ENCODE results near the gene FNDC3B. TPM values are rescaled to one million over a fixed set of nuclear protein-coding genes. Genes with fewer than 3 reads are reported as not detected.

The FNDC3B gene
- total and polyA plus RNA-seq, 2 of the 8 experiments (the other 6 are each of a cell fraction or from before 2014, with no cell fraction given) = 14.1 to 44.4 TPM

DNA sequence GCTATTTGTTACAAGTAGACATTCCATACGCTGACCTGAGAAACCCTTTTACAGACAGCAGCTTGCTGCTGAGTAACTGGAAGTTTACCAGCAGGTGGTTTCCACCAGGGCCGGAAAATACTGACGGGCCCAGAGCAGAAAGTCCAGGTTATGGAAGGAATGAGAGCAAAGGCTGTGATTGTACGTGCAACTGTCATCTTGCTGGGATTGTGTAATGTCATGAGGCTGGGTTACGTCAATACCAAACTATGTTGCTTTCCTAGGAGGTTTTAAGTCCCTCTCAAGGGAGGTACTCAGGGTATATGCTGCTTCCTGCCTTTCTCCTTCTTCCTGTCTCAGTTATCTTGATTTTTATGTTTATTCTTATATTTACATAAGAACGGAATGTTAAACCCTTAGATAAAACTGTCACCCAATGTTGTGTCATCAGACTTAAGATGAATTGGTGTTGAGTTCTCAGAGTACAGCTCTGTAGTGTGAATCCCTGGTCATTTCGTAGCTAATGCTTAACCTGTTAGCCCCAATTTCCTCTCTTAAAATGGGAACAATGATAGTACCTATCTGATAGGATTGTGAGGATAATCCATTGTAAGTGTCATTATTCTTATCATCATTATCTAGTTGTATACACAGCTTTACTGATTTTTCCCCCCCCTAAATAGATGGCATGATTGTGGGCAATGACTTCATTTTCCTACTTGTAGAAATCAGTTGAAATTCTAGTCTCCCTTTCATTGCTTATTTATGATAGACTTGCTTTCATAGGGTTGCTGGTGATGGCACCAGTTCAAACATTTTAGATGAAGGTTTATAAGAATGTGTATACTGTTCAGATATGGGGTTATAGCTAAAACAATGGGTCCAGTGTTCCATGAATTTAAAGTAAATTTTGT is 101.4 kb downstream of the FNDC3B start:
- no peak overlapping the region for H3K4me3 ChIP-seq (ENCODE audit: extremely low read depth in 1 of 4, insufficient read depth in 2 of 4, low read depth in 3 of 4, low read length in 4 of 4)
- peaks cover 5 to 40% (median 31%) of the 10 kb centered on the region in 4 experiments for H3K4me1 ChIP-seq (replicated peaks in 1 of 4; ENCODE audit: control insufficient read depth in 3 of 4, insufficient read depth in 4 of 4, low read length in 3 of 4)
- no peaks in the 10 kb centered on the region for H3K36me3 ChIP-seq (ENCODE audit: control insufficient read depth in 2 of 4, insufficient read depth in 4 of 4, low read length in 3 of 4)
- H3K9ac ChIP-seq (replicated peaks in 1 of 4; ENCODE audit: extremely low read depth in 1 of 4, low read depth in 3 of 4, low read length in 3 of 4) = no peak overlapping the region
- H4K91ac ChIP-seq (replicated peaks; ENCODE audit: insufficient read length, low read length) = no peak overlapping the region
- DNase-seq (ENCODE audit: low read depth in 1 of 2, low spot score in 2 of 2) (no peak), FAIRE-seq (no peak)
- no peak for TF ChIP-seq BCL11A (IDR thresholded peaks at IDR 0.05; ENCODE audit: low read depth in 2 of 2, low read length in 2 of 2)
- no peak for TF ChIP-seq JUN (IDR thresholded peaks at IDR 0.05; ENCODE audit: low read depth, low read length)
- no peak for TF ChIP-seq YY1 (IDR thresholded peaks at IDR 0.05; ENCODE audit: low read depth, low read length)
- TF ChIP-seq TEAD4 (IDR thresholded peaks at IDR 0.05; ENCODE audit: low read depth, low read length) = no peak
- TF ChIP-seq NRF1 (IDR thresholded peaks at IDR 0.05; ENCODE audit: low read depth, low read length) = no peak
- TF ChIP-seq GTF2F1 (IDR thresholded peaks at IDR 0.05; ENCODE audit: borderline replicate concordance, low read depth, low read length) = no peak
- TF ChIP-seq, protein P1, sequence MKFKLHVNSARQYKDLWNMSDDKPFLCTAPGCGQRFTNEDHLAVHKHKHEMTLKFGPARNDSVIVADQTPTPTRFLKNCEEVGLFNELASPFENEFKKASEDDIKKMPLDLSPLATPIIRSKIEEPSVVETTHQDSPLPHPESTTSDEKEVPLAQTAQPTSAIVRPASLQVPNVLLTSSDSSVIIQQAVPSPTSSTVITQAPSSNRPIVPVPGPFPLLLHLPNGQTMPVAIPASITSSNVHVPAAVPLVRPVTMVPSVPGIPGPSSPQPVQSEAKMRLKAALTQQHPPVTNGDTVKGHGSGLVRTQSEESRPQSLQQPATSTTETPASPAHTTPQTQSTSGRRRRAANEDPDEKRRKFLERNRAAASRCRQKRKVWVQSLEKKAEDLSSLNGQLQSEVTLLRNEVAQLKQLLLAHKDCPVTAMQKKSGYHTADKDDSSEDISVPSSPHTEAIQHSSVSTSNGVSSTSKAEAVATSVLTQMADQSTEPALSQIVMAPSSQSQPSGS (IDR thresholded peaks at IDR 0.05; ENCODE audit: low read length) = no peak
- H3K27ac ChIP-seq (ENCODE audit: low read depth, low read length) = peak overlapping the region; percentile 33; the same call in 1 of the 2 replicates
- H2BK120ac ChIP-seq (replicated peaks; ENCODE audit: low read depth, low read length) = no peak overlapping the region
- H2BK12ac ChIP-seq (ENCODE audit: low read depth, low read length) = 0 out of 2 replicates have a peak overlapping the region, but pooled peaks have one; percentile 35
- WGBS, 2 experiments (ENCODE audit: extremely low coverage in 1 of 2, insufficient coverage in 1 of 2, insufficient read length in 1 of 2, insufficient replicate concordance in 2 of 2, low coverage in 1 of 2, low lambda C conversion rate in 2 of 2, missing lambda C conversion rate in 1 of 2) = 32% methylated on average over 7 of the region's 7 CpGs; no CpG with 5 or more reads in 1 of the 2 experiments
- H3K4me2 ChIP-seq (ENCODE audit: insufficient read depth in 1 of 2, low read depth in 2 of 2, low read length in 2 of 2) = peak overlapping the region; percentile 24 to 49
- no peak overlapping the region for H2BK15ac ChIP-seq (ENCODE audit: low read length)
- H4K5ac ChIP-seq (ENCODE audit: insufficient read length, low read depth, low read length) = no peak overlapping the region
- H4K8ac ChIP-seq (ENCODE audit: extremely low read depth, insufficient read depth, low read length) = no peak overlapping the region
- H3K14ac ChIP-seq (ENCODE audit: insufficient read length) = no peak overlapping the region
- ChIA-PET CTCF (ENCODE audit: partially characterized antibody) (interaction anchor here (0.6 to 2.4 kb wide), 9 partner anchors 9 to 328 kb away, joined by 3 to 12 read pairs (median 4); no protein-coding TSS in a partner anchor), POLR2A (ENCODE audit: partially characterized antibody) (interaction anchor here (1.2 to 1.5 kb wide), 2 partner anchors 13 to 14 kb away, joined by 5 read pairs; no protein-coding TSS in a partner anchor)
- no peaks in the 10 kb centered on the region; the same call in 1 of the 2 replicates for H3K23me2 ChIP-seq (ENCODE audit: low read depth, low read length)
- H3K23ac ChIP-seq (ENCODE audit: insufficient read length) = no peak overlapping the region
- H2AFZ ChIP-seq (ENCODE audit: low read length) = no peak overlapping the region
- H2BK20ac ChIP-seq (ENCODE audit: low read length) = peak overlapping the region; percentile 57; the same call in 1 of the 2 replicates
- no peaks in the 10 kb centered on the region for H3K27me3 ChIP-seq (replicated peaks in 1 of 4; ENCODE audit: control insufficient read depth in 3 of 4, extremely low read depth in 1 of 4, insufficient read depth in 3 of 4, low read length in 3 of 4)
- H4K20me1 ChIP-seq (replicated peaks in 1 of 2; ENCODE audit: control insufficient read depth in 1 of 2, insufficient read depth in 2 of 2, low read length in 2 of 2) = no peaks in the 10 kb centered on the region
- H3K79me1 ChIP-seq (ENCODE audit: low read depth, low read length) = no peaks in the 10 kb centered on the region
- peak overlapping the region; percentile 18; the same call in 1 of the 2 replicates for H2BK5ac ChIP-seq (ENCODE audit: low read depth, low read length)
- peaks cover 0 to 61% of the 10 kb centered on the region in 2 experiments; a peak in 2 of 4 replicates for H3K79me2 ChIP-seq (ENCODE audit: control insufficient read depth in 1 of 2, insufficient read depth in 2 of 2, low read length in 2 of 2)
- peak overlapping the region; percentile 40 for H3K4ac ChIP-seq (replicated peaks; ENCODE audit: insufficient read length, low read depth, low read length)
- no peaks in the 10 kb centered on the region for H3K9me3 ChIP-seq (ENCODE audit: insufficient read depth in 2 of 2, low read depth in 1 of 2, low read length in 1 of 2)
- H3K18ac ChIP-seq (ENCODE audit: extremely low read depth, low read length) = no peak overlapping the region; the same call in 1 of the 2 replicates
- no peak overlapping the region for H2AK5ac ChIP-seq (ENCODE audit: low read depth, low read length)
- H3K56ac ChIP-seq (replicated peaks; ENCODE audit: insufficient read length, low read depth, low read length) = no peak overlapping the region
